Gastrocnemius medialis (tissue), 4 donors: ENCODE measurements around the gene NSF.

Source experiments
- POLR2A ChIP-seq, 2 donors: fragments of 450-650 bp; IDR thresholded peaks; one replicate each; pipeline ENCODE4 v1.6.1; 2017; ENCODE audit warnings: antibody characterized with exemption in 2 of 2, mild to moderate bottlenecking in 2 of 2, moderate library complexity in 2 of 2
- TF ChIP-seq, protein P1 (sequence below), 5 experiments: fragments of 450-650 bp in 3 of 5; fragments of 200-600 bp in 2 of 5; sonication (generic) in 2 of 5; IDR thresholded peaks in 4 of 5; conservative IDR thresholded peaks in 1 of 5; 1 replicate in 4 of 5; 2 replicates in 1 of 5; pipeline ENCODE4 v1.5.1; 2016 to 2019; ENCODE audit warnings: antibody characterized with exemption in 5 of 5, mild to moderate bottlenecking in 3 of 5, moderate library complexity in 3 of 5

GRCh38 chr17:46796084-46796483 is 205.6 kb downstream of the NSF start:
- no peak for TF ChIP-seq POLR2A (IDR thresholded peaks at IDR 0.05)
- TF ChIP-seq, protein P1, sequence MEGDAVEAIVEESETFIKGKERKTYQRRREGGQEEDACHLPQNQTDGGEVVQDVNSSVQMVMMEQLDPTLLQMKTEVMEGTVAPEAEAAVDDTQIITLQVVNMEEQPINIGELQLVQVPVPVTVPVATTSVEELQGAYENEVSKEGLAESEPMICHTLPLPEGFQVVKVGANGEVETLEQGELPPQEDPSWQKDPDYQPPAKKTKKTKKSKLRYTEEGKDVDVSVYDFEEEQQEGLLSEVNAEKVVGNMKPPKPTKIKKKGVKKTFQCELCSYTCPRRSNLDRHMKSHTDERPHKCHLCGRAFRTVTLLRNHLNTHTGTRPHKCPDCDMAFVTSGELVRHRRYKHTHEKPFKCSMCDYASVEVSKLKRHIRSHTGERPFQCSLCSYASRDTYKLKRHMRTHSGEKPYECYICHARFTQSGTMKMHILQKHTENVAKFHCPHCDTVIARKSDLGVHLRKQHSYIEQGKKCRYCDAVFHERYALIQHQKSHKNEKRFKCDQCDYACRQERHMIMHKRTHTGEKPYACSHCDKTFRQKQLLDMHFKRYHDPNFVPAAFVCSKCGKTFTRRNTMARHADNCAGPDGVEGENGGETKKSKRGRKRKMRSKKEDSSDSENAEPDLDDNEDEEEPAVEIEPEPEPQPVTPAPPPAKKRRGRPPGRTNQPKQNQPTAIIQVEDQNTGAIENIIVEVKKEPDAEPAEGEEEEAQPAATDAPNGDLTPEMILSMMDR (IDR thresholded peaks at IDR 0.05 in 4 of 5, conservative IDR thresholded peaks at IDR 0.05 in 1 of 5), result no peak
